ENCODE results near the gene SRCAP. TPM values are rescaled to one million over a fixed set of nuclear protein-coding genes. Genes with fewer than 3 reads are reported as not detected.

Gene SRCAP
- total RNA-seq, result 100 to 1,000 TPM in 1 of 4 donors, 10 to 100 TPM in 3; 43.8 to 135 (median 71.3) TPM

DNA sequence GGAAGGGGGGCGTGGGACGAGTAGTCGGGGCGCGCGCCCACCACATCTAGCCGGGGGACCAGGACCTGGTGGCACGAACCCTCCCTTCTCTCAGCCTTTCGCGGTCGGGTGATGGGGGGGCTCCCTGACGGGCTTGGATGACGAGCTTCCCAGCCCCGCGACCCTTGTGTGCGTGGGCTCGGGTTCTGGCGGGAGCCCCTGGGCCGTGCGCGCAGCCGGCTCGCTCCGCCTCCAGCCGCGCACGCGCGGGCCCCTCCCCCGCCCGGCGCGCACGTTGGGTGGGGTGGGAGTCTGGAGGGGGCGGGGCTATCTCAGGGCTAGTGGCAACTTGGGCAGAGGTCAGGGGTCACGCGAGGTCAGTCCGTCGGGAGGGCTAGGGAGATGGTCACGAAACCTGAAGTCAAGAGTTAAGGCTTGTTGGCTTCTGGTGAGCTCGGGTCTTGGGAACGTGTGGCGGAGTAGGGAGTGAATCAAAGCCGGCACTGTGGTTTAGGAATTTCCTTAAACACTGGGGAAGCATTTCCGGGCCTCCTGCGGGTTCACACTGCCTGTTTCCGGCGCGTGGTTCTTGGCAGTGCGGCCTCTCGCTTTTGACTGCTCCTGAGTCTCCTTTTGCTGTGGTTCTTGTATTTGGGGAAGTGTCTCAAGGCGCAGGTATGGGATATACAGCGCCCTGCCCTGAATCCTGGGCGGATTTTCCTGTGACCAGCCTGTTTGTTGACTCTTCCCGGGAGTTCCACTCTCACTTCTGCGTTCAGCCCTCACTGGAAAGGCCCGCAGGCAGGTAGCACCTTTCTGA is at the start of gene SRCAP:
SRCAP (plus strand) TSS at position 356 of the 799 bp plus-strand sequence. CDS start 1,654 bp downstream, outside the sequence.
- H3K9me3 ChIP-seq, result no peaks in the 10 kb centered on the region
- DNase-seq, result peak; percentile 91
- in situ Hi-C loops (cut with MboI; ENCODE audit: low pct_ligation_motif_present in 1 of 4, low pct_unique_long_range_greater_than_20kb in 1 of 4, low sequenced_read_pairs in 3 of 4) (loop anchor here in 1 of 4 donors (10.0 kb wide), 1 partner anchor 54 kb away; no protein-coding TSS in a partner anchor), intact Hi-C loops (cut with DNase I; ENCODE audit: low total_unique reads) (no loop called here)
- peak within 1 kb of the TSS; percentile 98 to 100 (median 99) for H3K27ac ChIP-seq
- 1 to 4% methylated on average over 10 to 27 of the region's 57 CpGs for WGBS, 2 donors (ENCODE audit: low coverage in 1 of 2)
- peak within 1 kb of the TSS; percentile 79 to 96 (median 86) for H3K4me3 ChIP-seq
- H3K4me1 ChIP-seq, result peaks cover 9 to 21% (median 13%) of the 10 kb centered on the region in 4 donors
- H3K36me3 ChIP-seq, result peaks cover 0 to 33% (median 12%) of the 10 kb centered on the region in 4 donors
- no peaks in the 10 kb centered on the region for H3K27me3 ChIP-seq
- no peak for TF ChIP-seq EP300 (IDR thresholded peaks at IDR 0.05; ENCODE audit: low read depth)
- TF ChIP-seq POLR2AphosphoS5 (IDR thresholded peaks at IDR 0.05), result no peak
- TF ChIP-seq POLR2A (IDR thresholded peaks at IDR 0.05), result no peak
- TF ChIP-seq, protein P1, sequence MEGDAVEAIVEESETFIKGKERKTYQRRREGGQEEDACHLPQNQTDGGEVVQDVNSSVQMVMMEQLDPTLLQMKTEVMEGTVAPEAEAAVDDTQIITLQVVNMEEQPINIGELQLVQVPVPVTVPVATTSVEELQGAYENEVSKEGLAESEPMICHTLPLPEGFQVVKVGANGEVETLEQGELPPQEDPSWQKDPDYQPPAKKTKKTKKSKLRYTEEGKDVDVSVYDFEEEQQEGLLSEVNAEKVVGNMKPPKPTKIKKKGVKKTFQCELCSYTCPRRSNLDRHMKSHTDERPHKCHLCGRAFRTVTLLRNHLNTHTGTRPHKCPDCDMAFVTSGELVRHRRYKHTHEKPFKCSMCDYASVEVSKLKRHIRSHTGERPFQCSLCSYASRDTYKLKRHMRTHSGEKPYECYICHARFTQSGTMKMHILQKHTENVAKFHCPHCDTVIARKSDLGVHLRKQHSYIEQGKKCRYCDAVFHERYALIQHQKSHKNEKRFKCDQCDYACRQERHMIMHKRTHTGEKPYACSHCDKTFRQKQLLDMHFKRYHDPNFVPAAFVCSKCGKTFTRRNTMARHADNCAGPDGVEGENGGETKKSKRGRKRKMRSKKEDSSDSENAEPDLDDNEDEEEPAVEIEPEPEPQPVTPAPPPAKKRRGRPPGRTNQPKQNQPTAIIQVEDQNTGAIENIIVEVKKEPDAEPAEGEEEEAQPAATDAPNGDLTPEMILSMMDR (IDR thresholded peaks at IDR 0.05), result no peak

DNA sequence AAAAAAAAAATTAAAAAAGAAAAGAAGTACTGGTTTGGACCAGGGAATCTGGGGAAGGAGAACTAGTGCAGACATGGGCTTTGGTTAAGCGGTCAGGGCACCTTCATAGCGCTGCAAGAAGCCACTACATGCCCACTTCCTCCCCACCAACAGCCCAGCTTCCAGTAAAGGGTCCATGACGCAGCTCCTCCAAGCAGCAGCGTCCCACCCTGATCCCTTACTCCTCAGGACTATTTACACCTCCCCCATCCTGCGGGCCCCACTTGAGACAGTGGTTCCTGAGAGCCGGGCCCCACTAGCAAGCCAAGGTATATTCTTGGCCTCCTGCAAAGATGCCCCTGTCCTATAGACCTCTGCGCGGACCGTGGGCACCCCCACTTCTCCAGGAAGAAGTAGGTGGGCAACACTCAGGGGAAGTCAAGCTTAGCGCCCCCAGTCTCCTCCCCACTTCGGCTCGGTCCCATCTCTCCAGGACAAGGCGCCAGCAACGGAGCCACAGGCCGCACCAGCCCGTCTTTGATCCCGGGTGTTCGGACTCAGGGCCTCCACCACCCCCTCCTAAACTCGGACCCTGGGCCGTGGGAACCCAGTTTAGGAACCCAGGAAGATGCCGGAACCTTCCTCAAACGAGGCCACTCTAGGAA is 49.1 kb upstream of the SRCAP start:
- in situ Hi-C loops (cut with MboI; ENCODE audit: low pct_ligation_motif_present in 1 of 4, low pct_unique_long_range_greater_than_20kb in 1 of 4, low sequenced_read_pairs in 3 of 4) (loop anchor here in 1 of 4 donors (10.0 to 25.0 kb wide), 2 partner anchors 45 to 563 kb away; partner anchors contain the start of genes PPP4C, SRCAP, TBX6 and YPEL3), intact Hi-C loops (cut with DNase I; ENCODE audit: low total_unique reads) (no loop called here)
- Histone ChIP-seq H3K27ac (peak overlapping the region; percentile 97 to 100 (median 98)), H3K27me3 (no peaks in the 10 kb centered on the region), H3K4me1 (peaks cover 4 to 22% (median 17%) of the 10 kb centered on the region in 4 donors), H3K9me3 (no peaks in the 10 kb centered on the region), H3K36me3 (peaks cover 0 to 20% (median 1%) of the 10 kb centered on the region in 4 donors), H3K4me3 (peak overlapping the region; percentile 19 to 97 (median 80))
- 52 to 68% methylated on average over 3 to 22 of the region's 22 CpGs for WGBS, 2 donors (ENCODE audit: low coverage in 1 of 2)
- TF ChIP-seq, protein P1 (IDR thresholded peaks at IDR 0.05), result no peak
- TF ChIP-seq POLR2A (IDR thresholded peaks at IDR 0.05) (no peak), EP300 (IDR thresholded peaks at IDR 0.05; ENCODE audit: low read depth) (no peak), POLR2AphosphoS5 (IDR thresholded peaks at IDR 0.05) (no peak)
- DNase-seq, result no peak

GRCh38 chr16:30650369-30651123 is 48.4 kb upstream of the SRCAP start, which contains the start of gene PRR14:
TSS of gene PRR14 (plus strand) at chr16:30650960. CDS start at chr16:30651646, 686 bp downstream.
- H3K36me3 ChIP-seq, result peaks cover 0 to 27% (median 4%) of the 10 kb centered on the region in 4 donors
- peak within 1 kb of the TSS; percentile 97 to 100 (median 98) for H3K27ac ChIP-seq
- 0 to 1% methylated on average over 7 to 53 of the region's 53 CpGs for WGBS, 2 donors (ENCODE audit: low coverage in 1 of 2)
- peaks cover 4 to 22% (median 17%) of the 10 kb centered on the region in 4 donors for H3K4me1 ChIP-seq
- TF ChIP-seq POLR2A (IDR thresholded peaks at IDR 0.05) (peak; percentile 45), EP300 (IDR thresholded peaks at IDR 0.05; ENCODE audit: low read depth) (no peak), POLR2AphosphoS5 (IDR thresholded peaks at IDR 0.05) (peak; percentile 5 to 80 (median 58))
- TF ChIP-seq, protein P1 (IDR thresholded peaks at IDR 0.05), result peak; percentile 33 to 92 (median 56)
- DNase-seq, result peak; percentile 100
- no peaks in the 10 kb centered on the region for H3K9me3 ChIP-seq
- intact Hi-C loops (cut with DNase I; ENCODE audit: low total_unique reads), result no loop called here
- H3K4me3 ChIP-seq, result peak within 1 kb of the TSS; percentile 77 to 97 (median 85)
- no peaks in the 10 kb centered on the region for H3K27me3 ChIP-seq
- in situ Hi-C loops (cut with MboI; ENCODE audit: low pct_ligation_motif_present in 1 of 4, low pct_unique_long_range_greater_than_20kb in 1 of 4, low sequenced_read_pairs in 3 of 4), result no loop called here

Measured in transverse colon (tissue), 4 donors.